ENCODE measurements around the gene OPN4. TPM values are rescaled to one million over a fixed set of nuclear protein-coding genes. Genes with fewer than 3 reads are reported as not detected.

OPN4 gene
- polyA plus RNA-seq, 2 donors = 0.02 TPM; not detected in 1

GRCh38 chr10:86646532-86646931 is 7.8 kb upstream of the OPN4 start:
- H3K9me3 ChIP-seq (ENCODE audit: control insufficient read depth in 2 of 2, insufficient read depth in 1 of 2, low read depth in 1 of 2, low read length in 1 of 2) = no peaks in the 10 kb centered on the region
- H3K36me3 ChIP-seq (ENCODE audit: control insufficient read depth in 2 of 2, insufficient read depth in 2 of 2, low read length in 1 of 2) = no peaks in the 10 kb centered on the region
- H3K4me3 ChIP-seq (ENCODE audit: low read depth in 1 of 2, low read length in 2 of 2) = no peak overlapping the region
- H3K27ac ChIP-seq (ENCODE audit: low read depth in 2 of 2, low read length in 1 of 2) = no peak overlapping the region
- no peaks in the 10 kb centered on the region for H3K27me3 ChIP-seq (ENCODE audit: control insufficient read depth in 1 of 2, insufficient read depth in 2 of 2, low read length in 2 of 2)
- peaks cover 8 to 21% of the 10 kb centered on the region in 2 donors for H3K4me1 ChIP-seq (ENCODE audit: control insufficient read depth in 2 of 2, insufficient read depth in 2 of 2, low read length in 1 of 2)
- WGBS, 2 donors = 88 to 93% methylated on average over 5 of the region's 5 CpGs

- Histone ChIP-seq H3K36me3 (ENCODE audit: control insufficient read depth in 2 of 2, insufficient read depth in 2 of 2, low read length in 1 of 2) (no peaks in the 10 kb centered on the region), H3K4me3 (ENCODE audit: low read depth in 1 of 2, low read length in 2 of 2) (no peak overlapping the region), H3K27me3 (ENCODE audit: control insufficient read depth in 1 of 2, insufficient read depth in 2 of 2, low read length in 2 of 2) (no peaks in the 10 kb centered on the region), H3K9me3 (ENCODE audit: control insufficient read depth in 2 of 2, insufficient read depth in 1 of 2, low read depth in 1 of 2, low read length in 1 of 2) (no peaks in the 10 kb centered on the region), H3K27ac (ENCODE audit: low read depth in 2 of 2, low read length in 1 of 2) (no peak overlapping the region), H3K4me1 (ENCODE audit: control insufficient read depth in 2 of 2, insufficient read depth in 2 of 2, low read length in 1 of 2) (peaks cover 9 to 21% of the 10 kb centered on the region in 2 donors)
- WGBS, 2 donors = 80 to 81% methylated on average over 6 of the region's 6 CpGs
Observed at GRCh38 chr10:86646933-86647332, 7.4 kb upstream of the OPN4 start.

DNA sequence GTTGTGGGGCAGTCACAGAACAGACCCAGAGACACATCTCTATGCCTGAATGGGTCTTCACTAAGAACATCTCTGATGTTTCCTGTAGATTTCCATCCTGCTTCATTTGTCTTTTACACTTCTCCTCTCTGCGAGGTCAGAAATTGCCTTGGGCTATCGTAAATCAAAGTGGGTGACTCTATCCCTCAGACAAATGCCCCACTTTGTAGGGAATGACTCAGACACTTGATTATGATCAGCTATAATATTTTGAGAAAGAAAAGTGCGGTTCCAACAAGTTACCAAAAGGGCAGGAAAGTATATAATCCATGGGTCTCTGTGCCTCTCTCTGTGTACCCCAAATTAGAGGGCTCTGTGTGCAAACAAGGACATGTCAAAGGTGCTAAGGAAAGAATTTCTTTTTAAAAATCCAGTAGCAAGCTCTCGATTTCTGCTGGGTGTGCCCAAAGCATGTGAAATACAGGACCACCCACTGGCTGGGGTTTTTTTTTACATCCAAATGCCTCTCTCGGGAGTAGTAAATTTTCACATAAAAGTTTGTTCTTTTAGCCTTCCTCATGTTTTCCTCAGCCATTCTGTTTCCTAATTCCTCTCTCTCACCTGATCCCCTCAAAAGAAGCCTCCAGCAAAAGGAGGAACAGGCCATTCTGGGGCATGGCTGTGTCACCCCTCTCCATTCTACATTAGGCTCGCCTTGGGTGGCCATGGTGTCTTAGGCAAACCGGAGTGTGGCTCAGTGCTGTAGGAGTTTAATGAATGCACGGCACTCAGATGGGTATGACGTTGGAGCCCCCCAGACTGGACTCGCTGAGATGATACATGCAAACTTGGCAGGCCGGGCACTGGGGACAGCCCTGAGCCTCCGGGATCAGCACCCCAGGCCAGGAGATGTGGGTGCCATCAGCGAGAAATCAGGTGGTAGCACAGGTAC is 6.3 kb upstream of the OPN4 start:
- H3K27ac ChIP-seq (ENCODE audit: low read depth in 2 of 2, low read length in 1 of 2) = no peak overlapping the region
- WGBS, 2 donors = 81 to 85% methylated on average over 13 of the region's 13 CpGs

GRCh38 chr10:86648704-86649427 is 5.5 kb upstream of the OPN4 start:
- Histone ChIP-seq H3K27me3 (ENCODE audit: control insufficient read depth in 1 of 2, insufficient read depth in 2 of 2, low read length in 2 of 2) (no peaks in the 10 kb centered on the region), H3K9me3 (ENCODE audit: control insufficient read depth in 2 of 2, insufficient read depth in 1 of 2, low read depth in 1 of 2, low read length in 1 of 2) (no peaks in the 10 kb centered on the region), H3K27ac (ENCODE audit: low read depth in 2 of 2, low read length in 1 of 2) (no peak overlapping the region), H3K4me3 (ENCODE audit: low read depth in 1 of 2, low read length in 2 of 2) (no peak overlapping the region), H3K36me3 (ENCODE audit: control insufficient read depth in 2 of 2, insufficient read depth in 2 of 2, low read length in 1 of 2) (no peaks in the 10 kb centered on the region), H3K4me1 (ENCODE audit: control insufficient read depth in 2 of 2, insufficient read depth in 2 of 2, low read length in 1 of 2) (peaks cover 9 to 21% of the 10 kb centered on the region in 2 donors)
- WGBS, 2 donors = 39 to 42% methylated on average over 9 of the region's 9 CpGs

More for the DNA sequence above, 6.3 kb upstream of the OPN4 start:
- peaks cover 9 to 21% of the 10 kb centered on the region in 2 donors for H3K4me1 ChIP-seq (ENCODE audit: control insufficient read depth in 2 of 2, insufficient read depth in 2 of 2, low read length in 1 of 2)
- H3K4me3 ChIP-seq (ENCODE audit: low read depth in 1 of 2, low read length in 2 of 2) = no peak overlapping the region
- no peaks in the 10 kb centered on the region for H3K27me3 ChIP-seq (ENCODE audit: control insufficient read depth in 1 of 2, insufficient read depth in 2 of 2, low read length in 2 of 2)
- H3K36me3 ChIP-seq (ENCODE audit: control insufficient read depth in 2 of 2, insufficient read depth in 2 of 2, low read length in 1 of 2) = no peaks in the 10 kb centered on the region
- H3K9me3 ChIP-seq (ENCODE audit: control insufficient read depth in 2 of 2, insufficient read depth in 1 of 2, low read depth in 1 of 2, low read length in 1 of 2) = no peaks in the 10 kb centered on the region

- H3K9me3 ChIP-seq (ENCODE audit: control insufficient read depth in 2 of 2, insufficient read depth in 1 of 2, low read depth in 1 of 2, low read length in 1 of 2) = no peaks in the 10 kb centered on the region
- H3K27ac ChIP-seq (ENCODE audit: low read depth in 2 of 2, low read length in 1 of 2) = no peak overlapping the region
- 77 to 82% methylated on average over 17 of the region's 17 CpGs for WGBS, 2 donors
Observed at GRCh38 chr10:86649471-86650150, 4.7 kb upstream of the OPN4 start.

GRCh38 chr10:86650151-86650550 is 4.2 kb upstream of the OPN4 start:
- no peaks in the 10 kb centered on the region for H3K9me3 ChIP-seq (ENCODE audit: control insufficient read depth in 2 of 2, insufficient read depth in 1 of 2, low read depth in 1 of 2, low read length in 1 of 2)
- H3K4me1 ChIP-seq (ENCODE audit: control insufficient read depth in 2 of 2, insufficient read depth in 2 of 2, low read length in 1 of 2) = peaks cover 9 to 21% of the 10 kb centered on the region in 2 donors
- no peaks in the 10 kb centered on the region for H3K36me3 ChIP-seq (ENCODE audit: control insufficient read depth in 2 of 2, insufficient read depth in 2 of 2, low read length in 1 of 2)
- H3K4me3 ChIP-seq (ENCODE audit: low read depth in 1 of 2, low read length in 2 of 2) = no peak overlapping the region
- no peak overlapping the region for H3K27ac ChIP-seq (ENCODE audit: low read depth in 2 of 2, low read length in 1 of 2)
- H3K27me3 ChIP-seq (ENCODE audit: control insufficient read depth in 1 of 2, insufficient read depth in 2 of 2, low read length in 2 of 2) = no peaks in the 10 kb centered on the region
- WGBS, 2 donors = 93% methylated on average over 8 of the region's 8 CpGs

More at GRCh38 chr10:86649471-86650150, 4.7 kb upstream of the OPN4 start:
- Histone ChIP-seq H3K4me3 (ENCODE audit: low read depth in 1 of 2, low read length in 2 of 2) (no peak overlapping the region), H3K27me3 (ENCODE audit: control insufficient read depth in 1 of 2, insufficient read depth in 2 of 2, low read length in 2 of 2) (no peaks in the 10 kb centered on the region), H3K4me1 (ENCODE audit: control insufficient read depth in 2 of 2, insufficient read depth in 2 of 2, low read length in 1 of 2) (peaks cover 9 to 21% of the 10 kb centered on the region in 2 donors), H3K36me3 (ENCODE audit: control insufficient read depth in 2 of 2, insufficient read depth in 2 of 2, low read length in 1 of 2) (no peaks in the 10 kb centered on the region)

DNA sequence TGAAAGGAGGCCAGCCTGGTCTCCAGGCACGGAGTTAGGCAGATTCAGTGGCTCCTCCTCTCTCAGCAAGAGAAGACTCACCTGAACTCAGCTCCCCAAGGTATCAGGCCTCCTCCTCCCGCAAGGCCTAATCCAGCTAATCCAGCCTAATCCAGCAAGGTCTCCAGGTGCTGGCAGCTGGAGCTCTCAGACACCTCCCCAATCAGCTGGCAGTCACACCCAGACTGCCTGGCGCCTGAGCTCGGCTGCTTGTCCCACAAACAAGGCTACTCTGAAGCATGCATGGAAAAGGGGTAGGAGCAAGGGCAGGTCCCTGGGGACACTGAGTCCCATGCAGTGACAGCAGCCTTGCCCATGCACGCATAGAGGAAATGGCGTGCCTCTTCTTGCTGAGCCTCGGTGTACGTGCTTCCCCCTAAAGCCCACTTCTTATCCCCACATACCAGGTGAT is 3.3 kb upstream of the OPN4 start:
- no peaks in the 10 kb centered on the region for H3K36me3 ChIP-seq (ENCODE audit: control insufficient read depth in 2 of 2, insufficient read depth in 2 of 2, low read length in 1 of 2)
- H3K27me3 ChIP-seq (ENCODE audit: control insufficient read depth in 1 of 2, insufficient read depth in 2 of 2, low read length in 2 of 2) = no peaks in the 10 kb centered on the region
- WGBS, 2 donors = 61 to 66% methylated on average over 8 of the region's 8 CpGs
- H3K27ac ChIP-seq (ENCODE audit: low read depth in 2 of 2, low read length in 1 of 2) = no peak overlapping the region
- no peaks in the 10 kb centered on the region for H3K9me3 ChIP-seq (ENCODE audit: control insufficient read depth in 2 of 2, insufficient read depth in 1 of 2, low read depth in 1 of 2, low read length in 1 of 2)
- peaks cover 9 to 21% of the 10 kb centered on the region in 2 donors for H3K4me1 ChIP-seq (ENCODE audit: control insufficient read depth in 2 of 2, insufficient read depth in 2 of 2, low read length in 1 of 2)
- H3K4me3 ChIP-seq (ENCODE audit: low read depth in 1 of 2, low read length in 2 of 2) = no peak overlapping the region

DNA sequence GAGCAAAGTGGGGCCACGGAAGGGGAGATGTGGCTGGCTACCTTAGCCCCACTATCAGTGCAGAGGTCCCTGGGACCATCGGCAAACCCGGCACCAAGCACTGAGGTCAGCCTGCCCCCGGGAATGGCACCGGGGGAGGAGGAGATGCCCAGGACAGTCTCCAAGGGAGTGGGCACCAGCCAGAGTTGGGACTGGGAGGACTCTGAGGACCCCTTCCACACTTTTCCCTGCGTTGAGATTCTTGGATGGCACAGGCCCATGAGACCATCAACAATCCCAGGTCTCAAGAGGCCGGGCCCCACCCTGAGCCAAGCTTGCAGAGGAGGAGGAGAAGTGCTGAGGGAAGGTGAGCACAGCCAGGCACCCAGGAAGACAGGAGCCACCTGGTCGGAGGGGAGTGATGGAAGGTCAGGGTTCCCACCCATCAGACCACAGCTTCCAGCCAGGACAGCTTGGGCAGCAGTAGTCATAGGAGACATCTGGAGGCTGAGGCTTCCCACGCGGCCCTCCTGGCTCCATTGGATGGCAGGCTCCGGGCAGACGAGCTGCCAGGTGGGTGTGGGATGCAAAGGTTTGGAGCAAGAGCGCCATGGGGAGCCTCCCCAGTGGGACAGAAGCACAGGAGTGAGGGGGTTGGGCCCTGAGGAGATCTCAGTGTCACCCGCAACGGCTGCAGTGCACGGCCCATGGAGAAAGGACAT is 2.6 kb upstream of the OPN4 start:
- Histone ChIP-seq H3K9me3 (ENCODE audit: control insufficient read depth in 2 of 2, insufficient read depth in 1 of 2, low read depth in 1 of 2, low read length in 1 of 2) (no peaks in the 10 kb centered on the region), H3K27me3 (ENCODE audit: control insufficient read depth in 1 of 2, insufficient read depth in 2 of 2, low read length in 2 of 2) (no peaks in the 10 kb centered on the region), H3K36me3 (ENCODE audit: control insufficient read depth in 2 of 2, insufficient read depth in 2 of 2, low read length in 1 of 2) (no peaks in the 10 kb centered on the region), H3K4me3 (ENCODE audit: low read depth in 1 of 2, low read length in 2 of 2) (no peak overlapping the region), H3K27ac (ENCODE audit: low read depth in 2 of 2, low read length in 1 of 2) (no peak overlapping the region), H3K4me1 (ENCODE audit: control insufficient read depth in 2 of 2, insufficient read depth in 2 of 2, low read length in 1 of 2) (peaks cover 9 to 21% of the 10 kb centered on the region in 2 donors)
- 87 to 88% methylated on average over 16 of the region's 16 CpGs for WGBS, 2 donors
